ENCODE data around the gene CMIP.
"Not testable (repeated sequence)": the region's sequence is repeated elsewhere in the genome, so short reads cannot be mapped to it uniquely, and the experiment has no call there.

The CMIP gene

GRCh38 chr16:81737885-81738536 is 293.4 kb downstream of the CMIP start:
- DNase-seq, result peak; percentile 70

DNA sequence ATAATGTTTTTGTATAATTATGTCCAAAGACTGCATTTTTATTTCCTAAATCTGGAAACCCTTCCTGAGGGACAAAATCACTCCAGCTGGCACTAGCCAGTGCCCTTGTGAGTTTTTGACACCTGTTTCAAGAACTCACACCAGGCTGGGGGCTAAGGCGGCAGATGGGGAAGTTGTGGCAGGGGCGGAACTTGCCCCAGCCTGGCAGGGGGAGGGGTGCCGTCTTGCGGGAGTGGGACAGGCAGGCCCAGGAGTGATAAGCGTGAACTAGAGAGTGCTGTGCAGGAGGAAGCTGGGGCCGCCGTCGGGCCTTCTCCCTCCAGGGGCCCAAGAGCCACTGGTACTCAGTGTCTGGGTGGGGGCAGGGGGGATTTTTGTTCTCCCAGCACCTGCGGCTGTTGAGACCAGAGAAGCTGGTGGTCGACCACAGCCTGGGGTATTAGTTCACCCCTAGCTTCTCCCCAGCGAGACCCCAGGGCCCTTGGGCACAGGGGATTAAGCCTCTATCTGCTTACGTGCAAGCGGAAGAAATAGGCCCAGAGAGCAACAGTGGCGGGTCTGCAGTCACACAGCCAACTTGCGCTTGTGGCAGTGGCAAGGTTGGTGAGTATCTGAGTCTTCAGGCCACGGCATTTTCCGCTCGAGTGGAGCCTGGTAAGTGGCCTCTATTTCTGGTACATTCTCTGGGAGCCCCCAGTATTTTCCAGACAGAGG is 294.3 kb downstream of the CMIP start:
- no peak for DNase-seq

- DNase-seq, result no peak
Measured at GRCh38 chr16:81739503-81739902, 294.9 kb downstream of the CMIP start.

GRCh38 chr16:81740169-81740568 is 295.6 kb downstream of the CMIP start:
- DNase-seq, result no peak

DNA sequence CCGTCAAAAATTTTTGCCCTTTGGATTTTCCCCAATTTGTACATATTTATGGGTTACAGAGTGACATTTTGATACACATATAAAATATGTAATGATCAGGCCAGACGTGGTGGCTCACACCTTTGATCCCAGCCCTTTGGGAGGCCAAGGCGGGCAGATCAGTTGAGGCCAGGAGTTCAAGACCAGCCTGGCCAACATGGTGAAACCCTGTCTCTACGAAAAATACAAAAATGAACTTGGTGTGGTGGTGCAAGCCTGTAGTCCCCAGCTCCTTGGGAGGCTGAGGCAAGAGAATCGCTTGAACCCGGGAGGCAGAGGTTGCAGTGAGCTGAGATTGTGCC is 296.8 kb downstream of the CMIP start:
- DNase-seq, result not testable (repeated sequence)

DNA sequence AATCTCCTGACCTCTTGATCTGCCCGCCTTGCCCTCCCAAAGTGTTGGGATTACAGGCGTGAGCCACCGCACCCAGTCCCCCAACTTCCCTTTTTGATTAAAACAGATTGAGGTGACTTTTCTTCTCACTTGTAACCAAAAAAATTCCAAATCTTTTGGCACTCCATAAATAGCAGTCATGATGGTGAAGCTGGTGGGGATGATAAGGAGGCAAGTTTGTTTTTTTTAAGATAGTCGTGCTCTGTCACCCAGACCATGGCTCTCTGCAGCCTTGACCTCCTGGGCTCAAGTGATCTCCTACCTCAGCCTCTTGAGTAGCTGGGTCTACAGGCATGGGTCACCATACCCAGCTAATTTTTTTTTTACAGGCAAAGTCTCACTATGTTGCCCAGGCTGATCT is 299.8 kb downstream of the CMIP start:
- DNase-seq, result no peak

DNA sequence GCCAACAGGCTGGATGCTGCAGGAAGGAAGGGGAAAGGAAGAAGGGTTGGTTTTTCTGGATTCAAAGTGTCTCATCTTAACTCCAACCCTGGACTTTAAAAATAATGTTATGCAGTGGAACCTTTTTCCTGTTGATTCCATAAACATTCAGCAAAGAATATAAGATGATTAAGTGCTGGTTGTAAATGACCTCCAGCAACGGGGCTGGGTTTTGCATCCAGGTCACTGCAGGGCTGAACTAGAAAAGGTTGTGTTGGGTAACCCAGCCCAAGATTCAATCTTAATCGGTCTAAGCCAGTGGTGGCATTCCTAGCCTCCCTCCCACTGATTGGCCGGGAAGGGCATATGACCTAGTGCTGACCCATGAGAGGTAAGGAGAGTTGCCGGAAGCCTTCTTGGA is 300.3 kb downstream of the CMIP start:
- no peak for DNase-seq

- DNase-seq, result no peak
Measured at GRCh38 chr16:81745704-81746558, 301.3 kb downstream of the CMIP start.

GRCh38 chr16:81746566-81746965 is 302.0 kb downstream of the CMIP start:
- no peak for DNase-seq

- DNase-seq, result no peak
Measured at GRCh38 chr16:81748476-81749198, 304.0 kb downstream of the CMIP start.

- DNase-seq, result no peak
Measured at GRCh38 chr16:81752225-81752875, 307.7 kb downstream of the CMIP start.

DNA sequence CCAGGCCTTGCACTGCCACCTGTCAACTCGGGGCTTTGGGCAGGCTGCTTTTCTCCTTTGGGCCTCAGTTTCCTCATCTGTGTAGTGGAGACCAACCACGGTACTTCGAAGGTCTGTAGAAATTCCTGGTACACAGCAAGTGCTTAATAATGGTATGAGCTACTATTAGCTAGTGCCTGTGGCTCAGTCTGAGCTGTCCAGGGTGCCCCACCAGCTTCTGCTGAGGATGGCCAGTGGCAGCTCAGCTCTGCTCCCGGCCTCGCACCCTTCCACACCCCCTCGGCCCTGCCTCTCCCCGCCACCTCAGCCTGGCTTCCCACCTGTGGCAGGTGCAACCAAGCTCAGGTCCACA is 308.2 kb downstream of the CMIP start:
- no peak for DNase-seq

GRCh38 chr16:81754858-81755257 is 310.2 kb downstream of the CMIP start:
- no peak for DNase-seq

GRCh38 chr16:81755915-81756614 is 311.5 kb downstream of the CMIP start:
- no peak for DNase-seq

DNA sequence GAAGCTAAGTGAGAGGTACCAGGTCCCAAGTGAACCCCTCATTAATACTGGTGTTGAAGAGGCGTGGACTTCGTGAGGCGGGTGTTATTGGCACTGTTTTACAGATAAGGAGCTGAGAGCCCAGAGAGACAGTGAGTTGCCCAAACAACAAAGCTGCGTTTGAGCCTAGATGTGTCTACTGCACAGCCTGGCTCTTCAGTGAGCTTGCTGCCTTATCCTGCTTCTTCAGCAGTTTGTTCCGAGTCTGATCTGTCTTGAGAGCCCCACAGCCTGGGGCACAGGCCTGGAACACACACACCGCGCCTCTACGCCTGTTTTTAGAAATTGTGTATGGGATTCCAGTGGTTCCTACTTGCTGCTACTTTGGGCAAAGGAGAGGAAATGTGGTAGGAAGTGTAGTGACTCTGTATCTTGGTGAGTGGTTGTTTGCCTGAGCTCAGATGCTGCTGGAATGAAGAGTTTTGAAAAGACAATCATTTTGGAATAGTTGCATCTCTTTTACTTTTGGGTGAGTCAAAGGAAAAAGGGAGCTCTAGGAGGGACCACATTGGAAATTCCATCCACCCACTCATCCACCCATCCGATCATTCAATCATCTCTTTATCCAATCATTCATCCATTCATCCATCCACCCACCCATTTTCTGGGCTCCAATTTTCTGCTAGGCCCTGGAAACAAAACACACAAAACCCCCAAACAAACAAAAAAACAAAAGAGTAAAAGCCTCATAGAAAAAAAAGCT is 312.2 kb downstream of the CMIP start:
- no peak for DNase-seq

DNA sequence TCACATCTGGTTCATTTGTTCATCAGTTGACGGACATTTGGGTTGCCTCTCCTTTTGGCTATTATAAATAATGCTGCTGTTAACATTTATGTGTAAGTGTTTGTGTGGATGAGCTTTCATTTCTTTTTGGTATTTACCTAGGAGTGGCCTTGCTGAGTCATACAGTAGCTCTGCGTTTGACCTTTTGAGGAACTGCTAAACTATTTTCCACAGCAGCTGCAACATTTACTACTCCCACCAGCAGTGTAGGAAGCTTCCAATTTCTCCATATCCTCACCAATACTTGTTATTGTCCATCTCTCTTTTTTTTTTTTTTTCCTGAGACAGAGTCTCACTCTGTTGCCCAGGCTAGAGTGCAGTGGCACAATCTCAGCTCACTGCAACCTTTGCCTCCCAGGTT is 313.8 kb downstream of the CMIP start:
- no peak for DNase-seq

All from NCI-H1694 (cell line).